Stimulated activated CD4-positive, alpha-beta T cell treated with anti-CD3 and anti-CD28 coated beads, Interleukin-4, amount 100 ng/mL, for 48 hours (primary cell): Measurements from ENCODE around the gene GLRA3.

Source experiments
- DNase-seq, 2 donors: peaks; one replicate each; pipeline ENCODE4 v3.0.0-alpha.2; 2020; ENCODE audit warnings: low read depth in 2 of 2

GLRA3 gene

GRCh38 chr4:174596513-174596912 is 232.5 kb downstream of the GLRA3 start:
- DNase-seq: no peak

GRCh38 chr4:174595141-174595929 is 233.7 kb downstream of the GLRA3 start:
- DNase-seq: no peak

- no peak for DNase-seq
These were observed 235.3 kb downstream of the GLRA3 start for GRCh38 chr4:174593701-174594100.

GRCh38 chr4:174592985-174593335 is 236.1 kb downstream of the GLRA3 start:
- DNase-seq: no peak

- DNase-seq: no peak
These were observed 236.6 kb downstream of the GLRA3 start for GRCh38 chr4:174592256-174592984.

- DNase-seq: no peak
These were observed 237.6 kb downstream of the GLRA3 start for GRCh38 chr4:174591243-174592021.

- no peak for DNase-seq
These were observed 238.7 kb downstream of the GLRA3 start for GRCh38 chr4:174590336-174590735.
